Activated naive CD4-positive, alpha-beta T cell treated with anti-CD3 and anti-CD28 coated beads, Interleukin-2, amount 50 U/mL, for 16 hours (primary cell): ENCODE results near the gene PI16.

Experiments used
- DNase-seq: peaks from one replicate; pipeline ENCODE4 v3.0.0-alpha.2; 2020

Gene PI16

DNA sequence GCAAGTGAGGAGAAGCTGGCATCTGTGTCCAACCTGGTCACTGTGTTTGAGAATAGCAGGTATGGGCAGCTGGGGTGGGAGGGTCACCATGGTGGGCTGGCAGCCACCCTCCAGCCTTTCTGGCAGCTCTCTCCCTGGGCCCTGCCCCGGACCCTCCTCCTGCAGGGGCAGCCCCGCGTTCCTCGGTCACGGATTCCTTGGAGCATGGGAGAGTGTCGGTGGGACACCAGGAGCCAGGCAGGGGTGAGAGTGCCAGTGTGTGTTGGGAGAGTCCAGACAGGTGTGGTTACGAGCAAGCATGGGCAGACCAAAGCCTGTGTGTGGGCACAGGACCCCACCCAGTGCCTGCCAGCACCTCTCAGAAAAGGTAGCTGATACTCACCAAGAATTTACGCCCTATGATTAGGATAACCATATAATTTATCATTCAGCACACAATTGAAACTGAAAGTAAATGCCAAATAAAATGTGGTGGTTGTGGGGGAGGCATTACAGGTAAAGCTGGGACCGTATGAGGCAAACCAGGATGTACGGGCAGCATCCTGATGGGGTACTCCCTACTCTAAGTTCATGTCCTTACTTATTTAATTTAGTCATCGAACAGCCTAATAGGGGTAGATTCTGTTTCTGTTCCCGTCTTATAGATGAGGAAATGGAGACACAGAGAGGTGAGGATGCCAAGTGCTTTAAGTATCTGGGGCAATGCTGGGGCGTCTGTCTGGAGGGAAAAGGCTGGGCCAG is 51.5 kb downstream of the PI16 start:
- DNase-seq = no peak

DNA sequence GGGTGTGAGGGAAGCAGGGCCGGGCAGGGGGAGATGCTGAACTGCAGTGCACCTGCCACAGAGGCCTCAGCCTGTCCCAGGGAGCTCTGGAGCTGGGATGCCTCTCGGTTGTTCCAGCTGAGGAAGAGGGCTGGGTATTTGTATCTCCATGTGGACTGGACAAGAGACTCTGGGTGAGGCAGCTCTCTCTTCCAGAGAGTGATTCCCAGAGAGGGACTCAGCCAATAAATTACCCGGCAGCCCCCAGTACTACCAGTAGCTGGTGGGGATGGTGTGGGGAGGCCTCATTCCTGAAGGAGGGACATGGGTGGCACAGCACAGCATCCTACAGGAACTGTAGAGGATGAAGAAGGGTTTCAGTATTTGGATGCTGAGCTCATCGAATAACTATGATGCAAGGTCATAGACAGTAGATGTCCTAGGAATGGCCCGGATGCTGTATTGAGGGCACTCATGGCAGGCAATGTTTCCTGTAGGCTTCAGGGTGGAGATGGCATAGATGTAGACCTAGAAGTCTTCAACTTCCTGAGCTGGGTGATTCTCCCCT is 52.3 kb downstream of the PI16 start:
- no peak for DNase-seq

DNA sequence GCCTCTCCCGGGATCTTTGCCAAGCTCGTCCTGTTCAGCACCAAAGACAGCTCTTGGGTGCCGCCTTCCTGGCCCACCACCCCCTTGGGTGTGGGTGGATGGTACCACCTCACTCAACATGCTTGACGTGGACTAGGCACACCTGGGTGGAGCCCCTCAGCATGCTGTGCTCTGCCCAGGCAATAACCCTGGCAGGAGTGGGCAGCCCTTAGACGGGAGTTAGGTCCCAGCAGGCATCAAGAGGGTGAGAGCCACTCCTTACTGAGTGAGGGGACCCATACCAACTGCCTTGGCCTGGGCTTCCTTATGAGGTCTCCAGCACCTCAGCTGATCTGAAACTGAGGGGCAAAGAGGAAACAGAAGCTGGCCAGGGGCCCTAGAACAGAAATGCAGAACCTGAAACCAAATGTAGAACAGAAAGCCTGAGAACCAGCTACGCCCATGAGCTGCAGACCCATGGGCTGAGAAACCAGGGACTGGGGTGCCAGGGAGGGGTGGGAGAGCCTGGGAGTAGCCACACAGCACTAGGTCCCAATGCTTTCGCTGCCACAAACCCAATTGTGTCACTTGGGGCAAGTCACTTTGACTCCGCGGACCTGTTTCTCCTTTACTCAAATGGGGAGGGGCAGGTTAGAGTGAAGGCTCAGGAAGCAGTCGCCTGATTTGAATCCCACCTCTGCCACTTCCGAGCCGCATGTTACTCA is 53.0 kb downstream of the PI16 start:
- no peak for DNase-seq

DNA sequence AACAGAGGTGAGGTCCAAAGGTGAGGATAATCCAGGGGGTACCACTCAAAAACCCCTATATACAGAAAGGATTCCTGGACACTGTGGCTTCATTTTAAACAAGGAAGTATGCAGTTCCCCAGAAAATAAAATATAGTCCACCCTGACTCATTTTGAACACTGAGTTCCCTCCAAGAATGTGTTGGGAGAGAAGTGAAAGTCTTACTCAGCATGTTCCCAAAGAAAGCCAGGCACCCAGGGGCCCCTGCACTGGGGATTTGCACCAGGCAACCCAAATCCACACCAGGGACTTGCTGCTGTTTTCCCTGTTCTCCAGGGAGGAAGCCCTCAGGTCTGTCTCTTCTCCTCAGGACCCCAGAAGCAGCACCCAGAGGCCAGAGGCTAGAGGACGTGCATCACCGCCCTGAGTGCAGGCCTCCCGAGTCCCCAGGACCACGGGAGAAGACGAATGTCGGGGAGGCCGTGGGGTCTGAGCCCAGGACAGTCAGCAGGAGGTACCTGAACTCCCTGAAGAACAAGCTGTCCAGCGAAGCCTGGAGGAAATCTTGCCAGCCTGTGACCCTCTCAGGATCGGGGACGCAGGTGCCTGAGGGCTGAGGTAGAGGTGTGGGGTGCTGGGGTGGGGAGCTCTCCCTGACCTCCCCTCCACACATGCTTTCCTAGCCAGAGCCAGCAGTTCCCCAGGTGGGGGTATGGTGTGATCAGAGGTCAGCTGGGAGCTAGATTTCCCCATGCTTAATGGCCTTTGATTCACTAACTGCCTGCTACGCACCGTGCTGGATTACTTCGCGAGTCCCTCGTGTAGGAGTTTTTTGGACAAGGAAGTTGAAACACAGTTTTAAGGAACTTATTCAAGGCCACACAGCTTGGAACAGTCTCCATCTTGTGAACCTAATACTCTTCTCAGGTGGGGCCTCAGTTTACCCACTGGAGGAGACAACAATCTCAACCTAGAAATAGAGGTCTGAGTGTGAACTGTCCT is 54.2 kb downstream of the PI16 start:
- DNase-seq = no peak

DNA sequence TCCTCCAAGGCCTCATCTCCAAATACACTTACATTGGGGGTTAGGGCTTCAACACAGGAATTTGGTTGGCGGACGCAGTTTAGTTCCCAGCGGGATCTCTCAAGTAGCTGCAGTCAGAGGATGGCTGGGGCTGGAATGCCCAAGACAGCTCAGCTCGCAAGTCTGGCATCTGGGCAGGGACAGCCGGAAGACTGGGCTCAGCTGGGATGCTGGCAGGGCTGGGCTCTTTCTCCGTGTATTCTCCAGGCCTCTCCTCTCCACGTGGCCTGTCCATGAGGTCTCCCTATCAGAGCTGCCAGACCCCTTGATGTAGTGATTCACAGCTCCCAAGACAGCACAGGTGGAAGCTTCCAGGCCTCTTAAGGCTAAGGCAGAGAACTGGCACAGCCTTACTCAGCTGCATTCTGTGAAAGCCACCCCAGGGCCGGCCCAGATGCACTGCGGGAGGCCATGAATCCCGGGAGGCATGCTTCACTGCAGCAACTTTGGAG is 55.9 kb downstream of the PI16 start:
- no peak for DNase-seq

DNA sequence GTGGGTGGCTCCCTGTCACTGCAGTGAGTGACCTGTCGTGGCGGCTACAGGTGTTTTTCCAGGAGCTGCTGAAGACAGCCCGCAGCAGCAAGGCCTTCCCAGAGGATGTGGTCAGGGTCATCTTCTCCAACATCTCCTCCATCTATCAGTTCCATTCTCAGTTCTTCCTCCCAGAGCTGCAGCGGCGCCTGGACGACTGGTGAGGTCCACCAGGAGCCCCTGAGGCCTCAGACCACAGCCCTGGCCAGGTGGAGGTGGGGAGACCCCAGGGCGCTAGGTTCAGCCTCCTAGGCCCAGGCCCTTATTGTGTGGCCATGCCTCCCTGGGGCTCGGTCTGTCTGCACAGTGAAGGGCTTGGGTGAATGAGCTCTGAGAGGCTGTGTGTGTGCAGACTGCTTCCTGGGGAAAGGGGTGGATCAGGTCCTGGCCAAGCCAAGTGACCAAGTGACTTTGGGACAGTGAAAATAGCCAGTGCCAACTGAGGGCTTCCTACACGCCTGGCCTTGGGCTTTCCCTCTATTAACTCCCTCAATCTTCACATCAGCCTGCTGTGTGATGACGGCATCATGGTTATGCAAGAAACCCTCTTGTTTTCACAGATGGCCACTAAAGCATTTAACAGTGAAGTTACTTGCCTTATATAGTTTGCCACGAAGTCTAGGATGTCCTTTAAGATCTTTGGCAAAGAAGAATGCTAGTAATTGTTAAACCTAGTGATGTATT is 57.3 kb downstream of the PI16 start:
- DNase-seq = no peak

DNA sequence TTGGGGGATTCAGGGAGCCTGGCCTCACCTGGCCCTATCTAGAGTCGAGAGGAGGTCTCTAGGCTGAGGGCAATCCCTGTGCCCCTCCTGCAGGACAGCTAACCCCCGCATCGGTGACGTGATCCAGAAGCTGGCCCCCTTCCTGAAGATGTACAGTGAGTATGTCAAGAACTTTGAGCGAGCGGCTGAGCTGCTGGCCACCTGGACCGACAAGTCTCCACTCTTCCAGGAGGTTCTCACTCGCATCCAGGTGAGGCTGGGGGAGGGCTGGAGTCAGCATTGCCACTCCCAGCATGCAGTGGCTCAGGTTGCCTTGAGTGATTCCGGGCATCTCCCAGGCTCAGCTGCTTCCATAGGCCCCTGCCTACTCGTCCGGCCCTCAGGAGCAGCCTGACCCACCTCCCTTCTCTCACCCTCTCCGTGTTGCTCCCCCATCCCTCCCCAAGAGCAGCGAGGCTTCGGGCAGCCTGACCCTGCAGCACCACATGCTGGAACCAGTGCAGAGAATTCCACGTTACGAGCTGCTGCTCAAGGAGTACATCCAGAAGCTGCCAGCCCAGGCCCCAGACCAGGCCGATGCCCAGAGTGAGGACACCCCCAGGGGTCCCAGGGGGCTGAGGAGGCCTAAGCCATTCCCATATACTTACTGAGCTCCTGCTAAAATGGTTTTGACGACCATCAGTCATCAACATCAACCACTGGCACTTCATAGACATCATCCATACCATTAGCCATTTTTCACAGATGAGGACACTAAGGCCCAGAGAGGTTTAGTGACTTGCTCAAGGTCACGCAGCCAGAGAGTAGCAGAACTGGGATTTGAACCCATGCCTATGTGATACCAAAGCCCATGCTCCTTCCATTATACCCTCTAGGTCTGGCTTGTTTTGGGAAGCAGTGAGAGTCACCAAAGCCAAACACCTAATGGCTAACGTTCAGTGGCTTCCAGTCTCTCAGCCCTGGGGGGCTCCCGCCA is 59.3 kb downstream of the PI16 start:
- no peak for DNase-seq
